ENCODE measurements around the gene ZKSCAN3.

DNA sequence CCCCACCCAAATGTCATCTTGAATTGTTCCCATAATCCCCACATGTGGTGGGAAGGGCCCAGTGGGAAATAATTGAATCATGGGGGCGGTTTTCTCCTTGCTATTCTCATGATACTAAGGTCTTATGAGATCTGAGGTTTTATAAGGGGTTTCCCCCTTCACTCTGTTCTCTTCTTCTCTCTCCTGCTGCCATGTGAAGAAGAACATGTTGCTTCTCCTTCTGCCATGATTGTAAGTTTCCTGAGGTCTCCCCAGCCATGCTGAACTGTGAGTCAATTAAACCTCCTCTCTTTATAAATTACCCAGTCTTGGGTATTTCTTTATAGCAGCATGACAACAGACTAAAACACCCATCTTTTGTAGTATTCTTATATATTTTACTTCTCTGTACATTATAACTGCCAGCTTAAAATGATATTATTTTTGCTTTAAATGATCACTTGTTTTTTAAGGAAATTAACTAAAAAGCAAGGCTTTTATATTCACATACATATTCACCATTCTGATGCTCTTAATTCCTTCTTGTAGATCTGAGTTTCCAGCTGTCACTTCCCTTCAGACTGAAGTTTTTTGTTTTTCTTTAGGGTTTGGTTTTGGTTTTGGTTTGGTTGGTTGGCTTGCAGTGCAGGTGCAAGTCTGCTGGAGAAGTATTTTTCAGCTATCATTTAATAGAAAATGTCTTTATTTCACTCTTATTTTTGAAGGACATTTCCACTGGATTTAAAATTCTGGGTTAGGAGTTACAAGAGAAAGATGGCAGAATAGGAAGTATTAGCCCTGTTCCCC, 9.2 kb upstream of the ZKSCAN3 start:
- no peak for TF ChIP-seq JUND (IDR thresholded peaks at IDR 0.05)
- TF ChIP-seq, protein P1, sequence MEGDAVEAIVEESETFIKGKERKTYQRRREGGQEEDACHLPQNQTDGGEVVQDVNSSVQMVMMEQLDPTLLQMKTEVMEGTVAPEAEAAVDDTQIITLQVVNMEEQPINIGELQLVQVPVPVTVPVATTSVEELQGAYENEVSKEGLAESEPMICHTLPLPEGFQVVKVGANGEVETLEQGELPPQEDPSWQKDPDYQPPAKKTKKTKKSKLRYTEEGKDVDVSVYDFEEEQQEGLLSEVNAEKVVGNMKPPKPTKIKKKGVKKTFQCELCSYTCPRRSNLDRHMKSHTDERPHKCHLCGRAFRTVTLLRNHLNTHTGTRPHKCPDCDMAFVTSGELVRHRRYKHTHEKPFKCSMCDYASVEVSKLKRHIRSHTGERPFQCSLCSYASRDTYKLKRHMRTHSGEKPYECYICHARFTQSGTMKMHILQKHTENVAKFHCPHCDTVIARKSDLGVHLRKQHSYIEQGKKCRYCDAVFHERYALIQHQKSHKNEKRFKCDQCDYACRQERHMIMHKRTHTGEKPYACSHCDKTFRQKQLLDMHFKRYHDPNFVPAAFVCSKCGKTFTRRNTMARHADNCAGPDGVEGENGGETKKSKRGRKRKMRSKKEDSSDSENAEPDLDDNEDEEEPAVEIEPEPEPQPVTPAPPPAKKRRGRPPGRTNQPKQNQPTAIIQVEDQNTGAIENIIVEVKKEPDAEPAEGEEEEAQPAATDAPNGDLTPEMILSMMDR (IDR thresholded peaks at IDR 0.05 in 2 of 3, conservative IDR thresholded peaks at IDR 0.05 in 1 of 3; ENCODE audit: borderline replicate concordance in 1 of 3, insufficient read depth in 1 of 3, low read depth in 2 of 3, low read length in 2 of 3) = no peak
- TF ChIP-seq, protein P2, sequence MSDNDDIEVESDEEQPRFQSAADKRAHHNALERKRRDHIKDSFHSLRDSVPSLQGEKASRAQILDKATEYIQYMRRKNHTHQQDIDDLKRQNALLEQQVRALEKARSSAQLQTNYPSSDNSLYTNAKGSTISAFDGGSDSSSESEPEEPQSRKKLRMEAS (IDR thresholded peaks at IDR 0.05) = no peak
- TF ChIP-seq SIN3A (IDR thresholded peaks at IDR 0.05; ENCODE audit: low read depth) = no peak
- TF ChIP-seq, protein P3, sequence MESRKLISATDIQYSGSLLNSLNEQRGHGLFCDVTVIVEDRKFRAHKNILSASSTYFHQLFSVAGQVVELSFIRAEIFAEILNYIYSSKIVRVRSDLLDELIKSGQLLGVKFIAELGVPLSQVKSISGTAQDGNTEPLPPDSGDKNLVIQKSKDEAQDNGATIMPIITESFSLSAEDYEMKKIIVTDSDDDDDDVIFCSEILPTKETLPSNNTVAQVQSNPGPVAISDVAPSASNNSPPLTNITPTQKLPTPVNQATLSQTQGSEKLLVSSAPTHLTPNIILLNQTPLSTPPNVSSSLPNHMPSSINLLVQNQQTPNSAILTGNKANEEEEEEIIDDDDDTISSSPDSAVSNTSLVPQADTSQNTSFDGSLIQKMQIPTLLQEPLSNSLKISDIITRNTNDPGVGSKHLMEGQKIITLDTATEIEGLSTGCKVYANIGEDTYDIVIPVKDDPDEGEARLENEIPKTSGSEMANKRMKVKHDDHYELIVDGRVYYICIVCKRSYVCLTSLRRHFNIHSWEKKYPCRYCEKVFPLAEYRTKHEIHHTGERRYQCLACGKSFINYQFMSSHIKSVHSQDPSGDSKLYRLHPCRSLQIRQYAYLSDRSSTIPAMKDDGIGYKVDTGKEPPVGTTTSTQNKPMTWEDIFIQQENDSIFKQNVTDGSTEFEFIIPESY (IDR thresholded peaks at IDR 0.05; ENCODE audit: extremely low read depth, insufficient replicate concordance, low read length) = no peak
- TF ChIP-seq, protein P4, sequence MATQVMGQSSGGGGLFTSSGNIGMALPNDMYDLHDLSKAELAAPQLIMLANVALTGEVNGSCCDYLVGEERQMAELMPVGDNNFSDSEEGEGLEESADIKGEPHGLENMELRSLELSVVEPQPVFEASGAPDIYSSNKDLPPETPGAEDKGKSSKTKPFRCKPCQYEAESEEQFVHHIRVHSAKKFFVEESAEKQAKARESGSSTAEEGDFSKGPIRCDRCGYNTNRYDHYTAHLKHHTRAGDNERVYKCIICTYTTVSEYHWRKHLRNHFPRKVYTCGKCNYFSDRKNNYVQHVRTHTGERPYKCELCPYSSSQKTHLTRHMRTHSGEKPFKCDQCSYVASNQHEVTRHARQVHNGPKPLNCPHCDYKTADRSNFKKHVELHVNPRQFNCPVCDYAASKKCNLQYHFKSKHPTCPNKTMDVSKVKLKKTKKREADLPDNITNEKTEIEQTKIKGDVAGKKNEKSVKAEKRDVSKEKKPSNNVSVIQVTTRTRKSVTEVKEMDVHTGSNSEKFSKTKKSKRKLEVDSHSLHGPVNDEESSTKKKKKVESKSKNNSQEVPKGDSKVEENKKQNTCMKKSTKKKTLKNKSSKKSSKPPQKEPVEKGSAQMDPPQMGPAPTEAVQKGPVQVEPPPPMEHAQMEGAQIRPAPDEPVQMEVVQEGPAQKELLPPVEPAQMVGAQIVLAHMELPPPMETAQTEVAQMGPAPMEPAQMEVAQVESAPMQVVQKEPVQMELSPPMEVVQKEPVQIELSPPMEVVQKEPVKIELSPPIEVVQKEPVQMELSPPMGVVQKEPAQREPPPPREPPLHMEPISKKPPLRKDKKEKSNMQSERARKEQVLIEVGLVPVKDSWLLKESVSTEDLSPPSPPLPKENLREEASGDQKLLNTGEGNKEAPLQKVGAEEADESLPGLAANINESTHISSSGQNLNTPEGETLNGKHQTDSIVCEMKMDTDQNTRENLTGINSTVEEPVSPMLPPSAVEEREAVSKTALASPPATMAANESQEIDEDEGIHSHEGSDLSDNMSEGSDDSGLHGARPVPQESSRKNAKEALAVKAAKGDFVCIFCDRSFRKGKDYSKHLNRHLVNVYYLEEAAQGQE (IDR thresholded peaks at IDR 0.05; ENCODE audit: low read depth) = no peak
- no peak for TF ChIP-seq POLR2A (IDR thresholded peaks at IDR 0.05; ENCODE audit: borderline replicate concordance, extremely low read depth, insufficient read depth, insufficient read length)

Data from HCT116 (cell line).